Chondrocyte (in vitro differentiated cells): Measurements from ENCODE around the gene RGS6. TPM values are rescaled to one million over a fixed set of nuclear protein-coding genes. Genes with fewer than 3 reads are reported as not detected.

Source experiments
- DNase-seq: peaks from one replicate; pipeline ENCODE4 v3.0.0; 2021; ENCODE audit warnings: mixed read lengths, low spot score
- H3K27ac Mint-ChIP-seq: one replicate; pipeline ENCODE4 v1.8.0; 2021; ENCODE audit warnings: mild to moderate bottlenecking, moderate library complexity, mixed read lengths; ENCODE audit not compliant: unreplicated experiment
- H3K27me3 Mint-ChIP-seq: 2 replicates; pipeline ENCODE4 v1.8.0; 2021; ENCODE audit warnings: low read depth, mixed read lengths
- H3K36me3 Mint-ChIP-seq: 2 replicates; pipeline ENCODE4 v1.8.0; 2021; ENCODE audit warnings: low read depth, mixed read lengths
- H3K4me1 Mint-ChIP-seq: 2 replicates; pipeline ENCODE4 v1.8.0; 2021; ENCODE audit warnings: low read depth, mild to moderate bottlenecking, mixed read lengths
- H3K4me3 Mint-ChIP-seq: one replicate; pipeline ENCODE4 v1.8.0; 2021; ENCODE audit warnings: mild to moderate bottlenecking, moderate library complexity, mixed read lengths; ENCODE audit not compliant: unreplicated experiment
- H3K9me3 Mint-ChIP-seq: 2 replicates; pipeline ENCODE4 v1.8.0; 2021; ENCODE audit warnings: low read depth, mixed read lengths
- CTCF ChIP-seq: fragments of 200-600 bp; sonication (generic); IDR thresholded peaks from 2 replicates; pipeline ENCODE4 v1.5.0; 2021; ENCODE audit warnings: antibody characterized with exemption, mild to moderate bottlenecking, moderate library complexity
- total RNA-seq: library from RNA; stranded (reverse); gene quantifications from 3 replicates; pipeline ENCODE4 v1.2.1, GENCODE V29; 2021

Gene RGS6
- total RNA-seq, 1 donor from 2014 or later = 0.12 TPM

- Mint-ChIP-seq H3K4me1 (no peaks in the 10 kb centered on the region), H3K4me3 (no peak overlapping the region), H3K27ac (no peak overlapping the region), H3K27me3 (peaks cover 5% of the 10 kb centered on the region), H3K9me3 (no peaks in the 10 kb centered on the region), H3K36me3 (no peaks in the 10 kb centered on the region)
- no peak for DNase-seq
- TF ChIP-seq CTCF = no peak
Measured at GRCh38 chr14:72060460-72060859, 128.2 kb downstream of the RGS6 start.

- Mint-ChIP-seq H3K4me1 (no peaks in the 10 kb centered on the region), H3K27ac (no peak overlapping the region), H3K36me3 (no peaks in the 10 kb centered on the region), H3K4me3 (no peak overlapping the region), H3K27me3 (peaks cover 5% of the 10 kb centered on the region), H3K9me3 (no peaks in the 10 kb centered on the region)
- DNase-seq = no peak
- TF ChIP-seq CTCF = no peak
Measured at GRCh38 chr14:72060917-72061316, 128.7 kb downstream of the RGS6 start.

GRCh38 chr14:72061718-72062117, 129.5 kb downstream of the RGS6 start:
- no peaks in the 10 kb centered on the region for H3K4me1 Mint-ChIP-seq
- no peak overlapping the region for H3K4me3 Mint-ChIP-seq
- no peak for DNase-seq
- H3K27ac Mint-ChIP-seq = no peak overlapping the region
- no peaks in the 10 kb centered on the region for H3K9me3 Mint-ChIP-seq
- TF ChIP-seq CTCF = no peak
- H3K36me3 Mint-ChIP-seq = no peaks in the 10 kb centered on the region
- H3K27me3 Mint-ChIP-seq = peaks cover 5% of the 10 kb centered on the region

GRCh38 chr14:72063761-72064282, 131.6 kb downstream of the RGS6 start:
- no peak for TF ChIP-seq CTCF
- H3K9me3 Mint-ChIP-seq = no peaks in the 10 kb centered on the region
- H3K27ac Mint-ChIP-seq = no peak overlapping the region
- no peak overlapping the region for H3K4me3 Mint-ChIP-seq
- DNase-seq = no peak
- H3K27me3 Mint-ChIP-seq = peaks cover 5% of the 10 kb centered on the region
- no peaks in the 10 kb centered on the region for H3K4me1 Mint-ChIP-seq
- no peaks in the 10 kb centered on the region for H3K36me3 Mint-ChIP-seq

GRCh38 chr14:72064501-72064900, 132.3 kb downstream of the RGS6 start:
- no peak for TF ChIP-seq CTCF
- DNase-seq = no peak
- Mint-ChIP-seq H3K4me3 (no peak overlapping the region), H3K9me3 (no peaks in the 10 kb centered on the region), H3K36me3 (no peaks in the 10 kb centered on the region), H3K27ac (no peak overlapping the region), H3K4me1 (no peaks in the 10 kb centered on the region), H3K27me3 (peaks cover 5% of the 10 kb centered on the region)
